ENCODE data around the gene ZSCAN2.

DNA sequence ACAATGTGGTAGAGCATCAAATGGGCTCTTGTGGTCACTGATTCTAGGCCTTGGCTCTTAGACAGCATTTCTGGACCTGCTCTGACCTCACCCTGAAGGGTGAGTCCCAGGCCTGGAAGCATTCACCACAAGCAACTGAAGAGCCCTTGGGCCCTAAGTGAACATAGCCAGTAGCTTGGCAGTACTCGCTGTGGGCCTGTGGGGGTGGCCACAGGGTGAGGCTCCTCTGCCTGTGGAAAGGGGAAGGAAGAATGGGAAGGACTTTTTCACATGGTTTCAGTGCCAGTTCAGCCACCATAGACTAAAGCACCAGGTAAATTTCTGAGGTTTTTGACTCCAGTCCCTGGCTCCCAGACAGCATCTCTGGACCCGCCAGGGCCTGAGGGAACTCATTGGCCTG, 5.1 kb upstream of the ZSCAN2 start:
- TF ChIP-seq YY1 (IDR thresholded peaks at IDR 0.05; ENCODE audit: low read depth), result no peak
- no peak for TF ChIP-seq NFIC (IDR thresholded peaks at IDR 0.05)
- TF ChIP-seq, protein P1, sequence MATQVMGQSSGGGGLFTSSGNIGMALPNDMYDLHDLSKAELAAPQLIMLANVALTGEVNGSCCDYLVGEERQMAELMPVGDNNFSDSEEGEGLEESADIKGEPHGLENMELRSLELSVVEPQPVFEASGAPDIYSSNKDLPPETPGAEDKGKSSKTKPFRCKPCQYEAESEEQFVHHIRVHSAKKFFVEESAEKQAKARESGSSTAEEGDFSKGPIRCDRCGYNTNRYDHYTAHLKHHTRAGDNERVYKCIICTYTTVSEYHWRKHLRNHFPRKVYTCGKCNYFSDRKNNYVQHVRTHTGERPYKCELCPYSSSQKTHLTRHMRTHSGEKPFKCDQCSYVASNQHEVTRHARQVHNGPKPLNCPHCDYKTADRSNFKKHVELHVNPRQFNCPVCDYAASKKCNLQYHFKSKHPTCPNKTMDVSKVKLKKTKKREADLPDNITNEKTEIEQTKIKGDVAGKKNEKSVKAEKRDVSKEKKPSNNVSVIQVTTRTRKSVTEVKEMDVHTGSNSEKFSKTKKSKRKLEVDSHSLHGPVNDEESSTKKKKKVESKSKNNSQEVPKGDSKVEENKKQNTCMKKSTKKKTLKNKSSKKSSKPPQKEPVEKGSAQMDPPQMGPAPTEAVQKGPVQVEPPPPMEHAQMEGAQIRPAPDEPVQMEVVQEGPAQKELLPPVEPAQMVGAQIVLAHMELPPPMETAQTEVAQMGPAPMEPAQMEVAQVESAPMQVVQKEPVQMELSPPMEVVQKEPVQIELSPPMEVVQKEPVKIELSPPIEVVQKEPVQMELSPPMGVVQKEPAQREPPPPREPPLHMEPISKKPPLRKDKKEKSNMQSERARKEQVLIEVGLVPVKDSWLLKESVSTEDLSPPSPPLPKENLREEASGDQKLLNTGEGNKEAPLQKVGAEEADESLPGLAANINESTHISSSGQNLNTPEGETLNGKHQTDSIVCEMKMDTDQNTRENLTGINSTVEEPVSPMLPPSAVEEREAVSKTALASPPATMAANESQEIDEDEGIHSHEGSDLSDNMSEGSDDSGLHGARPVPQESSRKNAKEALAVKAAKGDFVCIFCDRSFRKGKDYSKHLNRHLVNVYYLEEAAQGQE (IDR thresholded peaks at IDR 0.05; ENCODE audit: low read depth), result no peak
- no peak for TF ChIP-seq TEAD4 (IDR thresholded peaks at IDR 0.05)
- no peak for TF ChIP-seq EP300 (IDR thresholded peaks at IDR 0.05; ENCODE audit: borderline replicate concordance)
- TF ChIP-seq, protein P2, sequence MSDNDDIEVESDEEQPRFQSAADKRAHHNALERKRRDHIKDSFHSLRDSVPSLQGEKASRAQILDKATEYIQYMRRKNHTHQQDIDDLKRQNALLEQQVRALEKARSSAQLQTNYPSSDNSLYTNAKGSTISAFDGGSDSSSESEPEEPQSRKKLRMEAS (IDR thresholded peaks at IDR 0.05), result no peak

All from Ishikawa (cell line).